Measurements from ENCODE around the gene SERPINA4. TPM values are rescaled to one million over a fixed set of nuclear protein-coding genes. Genes with fewer than 3 reads are reported as not detected.

The SERPINA4 gene
- total and polyA plus RNA-seq, 4 donors = 0.18 TPM; not detected in 3

DNA sequence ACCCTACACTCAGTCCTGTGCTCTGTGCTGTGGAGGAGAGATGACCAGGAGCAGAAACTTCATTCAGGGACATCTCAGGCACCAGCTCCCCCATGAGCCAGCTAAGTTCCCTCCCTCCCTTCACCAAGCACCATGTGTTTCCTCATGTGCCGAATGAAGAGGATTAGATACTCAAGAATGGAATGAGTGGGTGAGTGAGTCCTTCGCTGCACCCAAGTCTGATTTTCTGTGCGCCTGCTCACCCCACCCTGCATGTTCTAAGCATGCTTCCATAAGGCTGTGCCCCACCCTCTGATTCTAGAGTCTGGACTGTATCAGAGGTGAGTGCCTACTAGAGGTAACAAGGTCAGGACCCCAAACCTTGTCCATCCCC is 32.1 kb downstream of the SERPINA4 start:
- Histone ChIP-seq H3K9ac (ENCODE audit: insufficient read depth in 1 of 2, low read length in 2 of 2) (no peak overlapping the region), H3K36me3 (ENCODE audit: control insufficient read depth in 4 of 4, insufficient read depth in 4 of 4, low read length in 4 of 4) (no peaks in the 10 kb centered on the region), H3K4me1 (ENCODE audit: control insufficient read depth in 5 of 5, insufficient read depth in 5 of 5, low read length in 5 of 5) (no peaks in the 10 kb centered on the region), H3K9me3 (ENCODE audit: control insufficient read depth in 4 of 4, insufficient read depth in 3 of 4, low read length in 3 of 4) (no peaks in the 10 kb centered on the region), H3K4me3 (no peak overlapping the region), H3K27ac (ENCODE audit: low read depth in 1 of 2, low read length in 1 of 2) (no peak overlapping the region), H3K27me3 (ENCODE audit: control insufficient read depth in 3 of 3, insufficient read depth in 3 of 3, low read length in 2 of 3) (no peaks in the 10 kb centered on the region)
- DNase-seq (no peak), ATAC-seq (ENCODE audit: insufficient read depth, low FRiP score) (no peak)
- TF ChIP-seq, protein P1, sequence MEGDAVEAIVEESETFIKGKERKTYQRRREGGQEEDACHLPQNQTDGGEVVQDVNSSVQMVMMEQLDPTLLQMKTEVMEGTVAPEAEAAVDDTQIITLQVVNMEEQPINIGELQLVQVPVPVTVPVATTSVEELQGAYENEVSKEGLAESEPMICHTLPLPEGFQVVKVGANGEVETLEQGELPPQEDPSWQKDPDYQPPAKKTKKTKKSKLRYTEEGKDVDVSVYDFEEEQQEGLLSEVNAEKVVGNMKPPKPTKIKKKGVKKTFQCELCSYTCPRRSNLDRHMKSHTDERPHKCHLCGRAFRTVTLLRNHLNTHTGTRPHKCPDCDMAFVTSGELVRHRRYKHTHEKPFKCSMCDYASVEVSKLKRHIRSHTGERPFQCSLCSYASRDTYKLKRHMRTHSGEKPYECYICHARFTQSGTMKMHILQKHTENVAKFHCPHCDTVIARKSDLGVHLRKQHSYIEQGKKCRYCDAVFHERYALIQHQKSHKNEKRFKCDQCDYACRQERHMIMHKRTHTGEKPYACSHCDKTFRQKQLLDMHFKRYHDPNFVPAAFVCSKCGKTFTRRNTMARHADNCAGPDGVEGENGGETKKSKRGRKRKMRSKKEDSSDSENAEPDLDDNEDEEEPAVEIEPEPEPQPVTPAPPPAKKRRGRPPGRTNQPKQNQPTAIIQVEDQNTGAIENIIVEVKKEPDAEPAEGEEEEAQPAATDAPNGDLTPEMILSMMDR (IDR thresholded peaks at IDR 0.05; ENCODE audit: control extremely low read depth, extremely low read depth) = no peak
- 82 to 88% methylated on average over 3 of the region's 3 CpGs for WGBS, 2 donors

DNA sequence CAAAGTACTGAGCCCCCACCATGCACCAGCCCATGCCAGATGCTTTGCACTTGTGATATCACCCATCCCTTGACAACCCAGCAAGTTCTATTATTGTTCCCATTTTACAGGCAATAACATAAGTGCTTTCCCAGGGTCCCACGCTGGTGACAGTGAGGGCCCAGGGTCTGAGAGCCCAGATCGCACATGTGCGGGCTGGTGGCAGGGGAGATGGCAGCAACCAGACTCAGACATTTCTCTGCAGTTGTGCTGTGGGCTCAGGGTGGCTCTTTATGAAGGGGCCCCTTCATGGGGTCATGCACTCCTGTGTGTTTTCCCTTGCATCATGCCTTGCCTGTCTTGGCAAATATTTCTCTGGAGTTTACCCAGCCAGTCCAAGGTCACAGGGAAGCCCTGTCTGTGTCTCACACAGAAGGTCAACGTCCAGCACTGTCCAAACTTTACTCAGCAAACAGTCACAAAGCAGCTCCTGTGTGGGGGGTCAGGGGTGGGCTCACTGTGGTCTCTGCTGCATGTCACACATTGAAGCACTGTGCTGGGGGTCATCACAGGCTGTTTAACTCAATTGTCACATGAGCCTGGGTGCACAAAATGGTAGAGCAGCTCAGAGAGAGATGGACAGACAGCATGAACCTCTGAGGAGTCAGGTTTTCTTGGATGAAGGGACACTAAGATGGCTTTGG is 32.6 kb downstream of the SERPINA4 start:
- H3K27ac ChIP-seq (ENCODE audit: low read depth in 1 of 2, low read length in 1 of 2) = no peak overlapping the region
- H3K4me3 ChIP-seq = no peak overlapping the region
- no peaks in the 10 kb centered on the region for H3K27me3 ChIP-seq (ENCODE audit: control insufficient read depth in 3 of 3, insufficient read depth in 3 of 3, low read length in 2 of 3)
- H3K9me3 ChIP-seq (ENCODE audit: control insufficient read depth in 4 of 4, insufficient read depth in 3 of 4, low read length in 3 of 4) = no peaks in the 10 kb centered on the region
- no peaks in the 10 kb centered on the region for H3K36me3 ChIP-seq (ENCODE audit: control insufficient read depth in 4 of 4, insufficient read depth in 4 of 4, low read length in 4 of 4)
- 75 to 80% methylated on average over 4 of the region's 4 CpGs for WGBS, 2 donors
- no peak for DNase-seq
- TF ChIP-seq, protein P1 (IDR thresholded peaks at IDR 0.05; ENCODE audit: control extremely low read depth, extremely low read depth) = no peak
- peaks cover 0 to 5% (median under 1%) of the 10 kb centered on the region in 5 donors for H3K4me1 ChIP-seq (ENCODE audit: control insufficient read depth in 5 of 5, insufficient read depth in 5 of 5, low read length in 5 of 5)
- ATAC-seq (ENCODE audit: insufficient read depth, low FRiP score) = no peak
- no peak overlapping the region for H3K9ac ChIP-seq (ENCODE audit: insufficient read depth in 1 of 2, low read length in 2 of 2)

DNA sequence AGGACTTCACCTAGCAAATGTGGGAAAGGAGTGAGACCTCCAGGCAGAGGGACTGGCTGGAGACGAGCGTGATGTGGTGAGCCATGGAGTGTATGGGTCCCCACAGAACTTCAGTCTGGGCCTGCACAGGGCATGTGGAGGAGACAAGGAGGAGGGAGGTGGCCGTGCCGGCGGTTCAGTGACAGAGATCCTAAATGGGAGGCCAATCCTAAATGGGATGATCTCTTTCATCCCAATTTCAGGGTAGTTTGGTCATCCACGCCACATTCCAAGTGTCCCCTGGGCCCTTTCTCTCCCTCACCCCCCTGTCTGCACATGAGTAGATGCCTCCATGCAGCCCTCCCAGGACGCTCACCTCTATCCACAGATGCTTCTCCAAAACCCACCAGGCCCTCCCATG is 33.2 kb downstream of the SERPINA4 start:
- H3K27ac ChIP-seq (ENCODE audit: low read depth in 1 of 2, low read length in 1 of 2) = no peak overlapping the region
- H3K4me1 ChIP-seq (ENCODE audit: control insufficient read depth in 5 of 5, insufficient read depth in 5 of 5, low read length in 5 of 5) = peaks cover 0 to 10% (median 4%) of the 10 kb centered on the region in 5 donors
- no peaks in the 10 kb centered on the region for H3K9me3 ChIP-seq (ENCODE audit: control insufficient read depth in 4 of 4, insufficient read depth in 3 of 4, low read length in 3 of 4)
- no peak for DNase-seq
- ATAC-seq (ENCODE audit: insufficient read depth, low FRiP score) = no peak
- no peaks in the 10 kb centered on the region for H3K36me3 ChIP-seq (ENCODE audit: control insufficient read depth in 4 of 4, insufficient read depth in 4 of 4, low read length in 4 of 4)
- no peak overlapping the region for H3K4me3 ChIP-seq
- H3K27me3 ChIP-seq (ENCODE audit: control insufficient read depth in 3 of 3, insufficient read depth in 3 of 3, low read length in 2 of 3) = no peaks in the 10 kb centered on the region
- TF ChIP-seq, protein P1 (IDR thresholded peaks at IDR 0.05; ENCODE audit: control extremely low read depth, extremely low read depth) = no peak
- H3K9ac ChIP-seq (ENCODE audit: insufficient read depth in 1 of 2, low read length in 2 of 2) = no peak overlapping the region
- 91 to 94% methylated on average over 7 of the region's 7 CpGs for WGBS, 2 donors

DNA sequence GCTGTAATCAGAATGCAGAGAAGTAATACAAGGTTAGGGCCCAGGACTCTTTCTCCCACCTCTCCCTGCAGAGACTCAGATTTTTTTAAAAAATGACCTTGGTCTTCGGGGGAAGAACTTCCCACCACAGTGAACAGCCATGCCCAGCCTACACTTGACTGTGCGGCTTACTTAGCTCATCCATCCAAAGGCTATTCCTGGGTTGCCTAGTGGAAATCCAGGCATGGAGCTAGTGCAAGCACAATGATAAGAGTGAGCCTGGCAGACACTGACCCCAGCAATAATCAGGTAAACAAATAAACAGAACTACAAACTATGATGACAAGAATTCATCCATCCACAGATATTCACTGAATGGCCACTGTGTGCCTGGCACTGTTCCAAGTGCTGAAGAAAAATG is 34.7 kb downstream of the SERPINA4 start:
- ATAC-seq (ENCODE audit: insufficient read depth, low FRiP score) = no peak
- H3K36me3 ChIP-seq (ENCODE audit: control insufficient read depth in 4 of 4, insufficient read depth in 4 of 4, low read length in 4 of 4) = no peaks in the 10 kb centered on the region
- H3K27ac ChIP-seq (ENCODE audit: low read depth in 1 of 2, low read length in 1 of 2) = no peak overlapping the region
- no peaks in the 10 kb centered on the region for H3K27me3 ChIP-seq (ENCODE audit: control insufficient read depth in 3 of 3, insufficient read depth in 3 of 3, low read length in 2 of 3)
- TF ChIP-seq, protein P1 (IDR thresholded peaks at IDR 0.05; ENCODE audit: control extremely low read depth, extremely low read depth) = no peak
- H3K9me3 ChIP-seq (ENCODE audit: control insufficient read depth in 4 of 4, insufficient read depth in 3 of 4, low read length in 3 of 4) = no peaks in the 10 kb centered on the region
- no peak for DNase-seq
- H3K4me3 ChIP-seq = no peak overlapping the region
- peaks cover 0 to 24% (median 6%) of the 10 kb centered on the region in 5 donors for H3K4me1 ChIP-seq (ENCODE audit: control insufficient read depth in 5 of 5, insufficient read depth in 5 of 5, low read length in 5 of 5)
- no peak overlapping the region for H3K9ac ChIP-seq (ENCODE audit: insufficient read depth in 1 of 2, low read length in 2 of 2)
- 75 to 86% methylated on average over 2 of the region's 2 CpGs for WGBS, 2 donors

Measured in lung (tissue), 12 donors.